ENCODE results near the gene PAPPA. TPM values are rescaled to one million over a fixed set of nuclear protein-coding genes. Genes with fewer than 3 reads are reported as not detected.

PAPPA gene
- total and polyA plus RNA-seq, 2 of the 8 experiments (the other 6 are each of a cell fraction or from before 2014, with no cell fraction given): 0.18 to 0.63 TPM

- POLR2A ChIA-PET (ENCODE audit: partially characterized antibody): no interaction called here
- Histone ChIP-seq H4K8ac (ENCODE audit: extremely low read depth, insufficient read depth, low read length) (no peak overlapping the region), H2AFZ (ENCODE audit: low read length) (no peak overlapping the region), H3K18ac (ENCODE audit: extremely low read depth, low read length) (no peak overlapping the region), H3K27me3 (replicated peaks in 1 of 4; ENCODE audit: control insufficient read depth in 3 of 4, extremely low read depth in 1 of 4, insufficient read depth in 3 of 4, low read length in 3 of 4) (no peaks in the 10 kb centered on the region), H3K79me2 (ENCODE audit: control insufficient read depth in 1 of 2, insufficient read depth in 2 of 2, low read length in 2 of 2) (no peaks in the 10 kb centered on the region), H3K36me3 (ENCODE audit: control insufficient read depth in 2 of 4, insufficient read depth in 4 of 4, low read length in 3 of 4) (no peaks in the 10 kb centered on the region), H2AK5ac (ENCODE audit: low read depth, low read length) (no peak overlapping the region), H3K23ac (ENCODE audit: insufficient read length) (no peak overlapping the region), H2BK120ac (replicated peaks; ENCODE audit: low read depth, low read length) (no peak overlapping the region), H4K91ac (replicated peaks; ENCODE audit: insufficient read length, low read length) (no peak overlapping the region), H3K9me3 (ENCODE audit: insufficient read depth in 2 of 2, low read depth in 1 of 2, low read length in 1 of 2) (no peaks in the 10 kb centered on the region), H3K4me2 (ENCODE audit: insufficient read depth in 1 of 2, low read depth in 2 of 2, low read length in 2 of 2) (no peak overlapping the region), H2BK5ac (ENCODE audit: low read depth, low read length) (no peak overlapping the region), H3K9ac (replicated peaks in 1 of 4; ENCODE audit: extremely low read depth in 1 of 4, low read depth in 3 of 4, low read length in 3 of 4) (no peak overlapping the region), H4K5ac (ENCODE audit: insufficient read length, low read depth, low read length) (no peak overlapping the region), H3K4ac (replicated peaks; ENCODE audit: insufficient read length, low read depth, low read length) (no peak overlapping the region), H3K79me1 (ENCODE audit: low read depth, low read length) (no peaks in the 10 kb centered on the region), H3K4me1 (replicated peaks in 1 of 4; ENCODE audit: control insufficient read depth in 3 of 4, insufficient read depth in 4 of 4, low read length in 3 of 4) (no peaks in the 10 kb centered on the region), H3K4me3 (ENCODE audit: extremely low read depth in 1 of 4, insufficient read depth in 2 of 4, low read depth in 3 of 4, low read length in 4 of 4) (no peak overlapping the region), H3K14ac (ENCODE audit: insufficient read length) (no peak overlapping the region), H3K27ac (ENCODE audit: low read depth, low read length) (no peak overlapping the region), H3K23me2 (ENCODE audit: low read depth, low read length) (no peaks in the 10 kb centered on the region; the same call in 1 of the 2 replicates), H2BK20ac (ENCODE audit: low read length) (no peak overlapping the region), H2BK15ac (ENCODE audit: low read length) (no peak overlapping the region), H4K20me1 (replicated peaks in 1 of 2; ENCODE audit: control insufficient read depth in 1 of 2, insufficient read depth in 2 of 2, low read length in 2 of 2) (no peaks in the 10 kb centered on the region), H2BK12ac (ENCODE audit: low read depth, low read length) (no peak overlapping the region), H3K56ac (replicated peaks; ENCODE audit: insufficient read length, low read depth, low read length) (no peak overlapping the region)
- CTCF ChIA-PET (ENCODE audit: partially characterized antibody): interaction anchor here (0.9 to 1.5 kb wide), 7 partner anchors 11 to 482 kb away, joined by 3 to 5 read pairs (median 3); no protein-coding TSS in a partner anchor
- no peak for DNase-seq (ENCODE audit: low read depth in 1 of 2, low spot score in 2 of 2)
- FAIRE-seq: no peak
- whole genome bisulfite sequencing, 2 experiments (ENCODE audit: extremely low coverage in 1 of 2, insufficient coverage in 1 of 2, insufficient read length in 1 of 2, insufficient replicate concordance in 2 of 2, low coverage in 1 of 2, low lambda C conversion rate in 2 of 2, missing lambda C conversion rate in 1 of 2): 60% methylated on average over 1 of the region's 1 CpG; no CpG with 5 or more reads in 1 of the 2 experiments
- no peak for TF ChIP-seq TBP (IDR thresholded peaks at IDR 0.05; ENCODE audit: low read depth, low read length)
These were observed 13.1 kb downstream of the PAPPA start for GRCh38 chr9:116166713-116167112.

All from H1 (cell line).